SK-N-MC (cell line): ENCODE results near the gene TIMP2.

Experiments
- EZH2 ChIP-seq: fragments of 200-600 bp; sonication (generic); IDR thresholded peaks from one replicate; pipeline ENCODE4 v1.6.1; 2017; ENCODE audit warnings: antibody characterized with exemption
- POLR2AphosphoS5 ChIP-seq: IDR thresholded peaks from 2 replicates; pipeline ENCODE4 v1.6.1; 2012; ENCODE audit warnings: mild to moderate bottlenecking, low read depth, low read length, borderline replicate concordance

- TF ChIP-seq POLR2AphosphoS5 (no peak), EZH2 (no peak)
These were observed 108.1 kb downstream of the TIMP2 start for GRCh38 chr17:78817123-78817522.
